GM19455 (cell line): ENCODE data around the gene TNRC6C.
A peak's percentile ranks its signal among the peaks of the same experiment; 100 is the strongest.
"Not testable (repeated sequence)": the region's sequence is repeated elsewhere in the genome, so short reads cannot be mapped to it uniquely, and the experiment has no call there.

Experiments used
- ATAC-seq: cut with Tn5 transposase; IDR thresholded peaks from one replicate; pipeline ENCODE4 v1.9.1; 2021; ENCODE audit not compliant: unreplicated experiment

Gene TNRC6C

DNA sequence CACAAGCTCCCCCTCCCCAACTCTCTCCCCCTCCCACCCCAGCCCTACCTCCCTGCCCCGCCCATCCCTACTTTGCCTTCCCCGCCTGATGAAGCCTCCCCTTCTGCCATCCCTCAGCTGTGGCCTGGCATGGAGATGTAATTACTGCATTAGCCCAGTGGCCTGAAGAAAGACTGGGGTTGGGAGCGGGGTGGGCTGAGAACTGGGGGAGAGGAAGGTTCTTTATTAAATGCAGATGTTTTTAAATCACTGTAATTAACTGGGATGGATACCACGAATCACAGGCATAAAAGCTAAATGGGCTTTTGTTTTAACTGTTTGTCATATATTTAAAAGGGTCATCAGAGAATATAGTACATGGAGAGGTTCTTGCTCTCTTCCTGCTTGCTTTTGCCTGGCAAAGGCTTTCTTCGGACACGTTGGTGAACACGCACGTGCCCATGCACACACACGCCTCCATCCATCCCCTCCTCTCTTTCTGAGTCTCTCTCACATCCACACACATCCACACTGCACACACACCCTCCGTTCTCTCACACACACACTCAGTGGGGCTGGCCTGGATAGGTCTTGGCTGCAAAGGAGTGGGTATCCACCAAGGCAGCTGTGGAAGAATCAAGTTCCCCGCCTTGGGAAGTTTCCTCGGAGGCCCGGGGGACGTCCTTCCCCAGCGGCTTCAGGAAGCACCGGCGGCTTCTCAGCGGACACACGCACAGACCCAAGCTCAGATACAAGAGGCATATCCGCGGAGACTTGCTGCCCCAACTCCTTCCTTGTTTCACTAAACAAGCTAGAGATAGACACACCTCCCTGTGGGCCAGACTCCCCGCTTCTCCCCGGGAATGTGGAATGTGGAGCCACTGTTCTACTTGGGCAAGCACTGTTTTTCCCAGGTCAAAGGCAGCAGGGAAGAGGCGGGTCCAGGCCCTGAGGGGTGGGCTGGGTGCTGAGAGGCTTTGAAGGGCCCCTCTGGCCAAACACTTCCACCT is 27.4 kb upstream of the TNRC6C start:
- ATAC-seq: no peak

GRCh38 chr17:77933777-77934398 is 24.6 kb upstream of the TNRC6C start:
- no peak for ATAC-seq

DNA sequence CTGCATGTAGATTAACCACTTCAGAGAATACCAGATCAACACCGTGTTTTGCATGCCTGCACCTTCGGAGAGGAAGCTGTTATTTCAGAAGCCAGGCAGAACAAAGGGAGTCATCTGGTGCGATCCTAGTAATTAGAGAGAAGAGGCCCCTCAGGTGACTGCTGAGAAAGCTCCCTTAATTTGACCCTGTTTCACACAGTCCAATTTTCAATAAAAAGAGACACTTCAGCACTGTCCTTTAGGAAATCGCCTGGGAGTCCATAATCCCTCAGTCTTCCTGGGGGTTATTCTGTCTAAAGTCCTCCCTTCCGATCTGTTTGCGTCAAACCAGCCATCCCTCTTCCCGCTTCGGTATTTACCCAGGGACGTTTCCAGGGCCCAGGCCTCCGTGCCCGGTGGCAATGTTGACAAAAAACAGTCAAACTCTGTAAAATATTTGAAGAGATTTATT is 23.4 kb upstream of the TNRC6C start:
- ATAC-seq: no peak

DNA sequence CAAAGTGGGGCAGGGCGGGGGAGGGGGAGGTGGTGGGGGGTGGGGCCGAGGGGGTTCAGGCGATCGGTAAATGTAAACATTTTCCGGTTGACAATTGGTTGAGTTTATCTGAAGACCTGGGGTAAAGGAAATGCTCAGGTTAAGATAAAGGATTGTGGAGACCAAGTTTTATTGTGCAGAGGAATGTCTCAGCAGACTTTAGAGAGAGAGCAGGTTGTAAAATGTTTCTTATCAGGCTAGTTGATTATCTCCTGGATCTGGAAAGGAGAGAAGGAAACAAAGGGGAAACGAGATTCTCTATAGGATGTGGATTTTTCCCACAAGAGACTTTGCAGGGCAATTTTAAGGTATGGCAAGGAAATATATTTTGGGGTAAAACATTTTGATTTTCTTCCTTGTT is 22.8 kb upstream of the TNRC6C start:
- not testable (repeated sequence) for ATAC-seq

DNA sequence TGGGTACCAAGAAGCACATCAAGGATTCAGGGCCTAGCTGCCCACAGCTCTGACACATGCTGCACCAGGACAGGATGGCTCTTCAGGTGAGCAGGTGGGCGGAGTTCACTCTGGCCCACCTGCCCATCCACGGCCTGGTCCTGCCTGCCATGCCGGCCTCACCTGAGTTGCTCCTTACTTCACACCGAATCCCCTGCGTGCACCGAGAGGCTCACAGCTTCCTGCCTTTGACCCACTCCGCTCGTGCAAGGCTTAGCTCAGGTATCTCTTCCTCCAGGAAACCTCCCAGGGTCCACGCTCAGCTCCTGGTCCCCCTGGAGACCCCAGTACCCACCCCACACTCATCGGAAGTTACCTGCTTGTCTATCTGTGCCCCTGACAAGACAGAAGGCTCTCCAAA is 21.6 kb upstream of the TNRC6C start:
- ATAC-seq: no peak

GRCh38 chr17:77941004-77941403 is 17.5 kb upstream of the TNRC6C start:
- no peak for ATAC-seq

GRCh38 chr17:77942112-77942988 is 16.2 kb upstream of the TNRC6C start:
- no peak for ATAC-seq

DNA sequence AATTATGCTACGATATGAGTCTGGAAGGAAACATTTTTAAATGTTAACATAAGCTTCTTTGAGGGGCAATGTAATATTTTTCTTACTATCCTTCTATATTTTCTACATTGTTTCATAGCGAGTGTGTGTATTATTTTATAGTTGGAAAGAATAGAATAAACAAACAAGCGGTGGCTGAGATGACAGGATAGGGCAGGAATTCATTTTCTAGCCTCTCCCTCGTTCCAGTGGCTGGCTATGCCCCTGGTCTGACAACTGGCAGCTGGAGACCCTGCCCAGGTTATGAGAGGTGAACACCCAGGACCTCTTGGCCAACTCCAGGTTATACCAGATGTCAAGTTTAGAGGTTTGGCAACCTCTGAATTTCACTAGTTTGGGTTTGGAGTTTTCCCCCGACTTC is 14.5 kb upstream of the TNRC6C start:
- ATAC-seq: no peak

DNA sequence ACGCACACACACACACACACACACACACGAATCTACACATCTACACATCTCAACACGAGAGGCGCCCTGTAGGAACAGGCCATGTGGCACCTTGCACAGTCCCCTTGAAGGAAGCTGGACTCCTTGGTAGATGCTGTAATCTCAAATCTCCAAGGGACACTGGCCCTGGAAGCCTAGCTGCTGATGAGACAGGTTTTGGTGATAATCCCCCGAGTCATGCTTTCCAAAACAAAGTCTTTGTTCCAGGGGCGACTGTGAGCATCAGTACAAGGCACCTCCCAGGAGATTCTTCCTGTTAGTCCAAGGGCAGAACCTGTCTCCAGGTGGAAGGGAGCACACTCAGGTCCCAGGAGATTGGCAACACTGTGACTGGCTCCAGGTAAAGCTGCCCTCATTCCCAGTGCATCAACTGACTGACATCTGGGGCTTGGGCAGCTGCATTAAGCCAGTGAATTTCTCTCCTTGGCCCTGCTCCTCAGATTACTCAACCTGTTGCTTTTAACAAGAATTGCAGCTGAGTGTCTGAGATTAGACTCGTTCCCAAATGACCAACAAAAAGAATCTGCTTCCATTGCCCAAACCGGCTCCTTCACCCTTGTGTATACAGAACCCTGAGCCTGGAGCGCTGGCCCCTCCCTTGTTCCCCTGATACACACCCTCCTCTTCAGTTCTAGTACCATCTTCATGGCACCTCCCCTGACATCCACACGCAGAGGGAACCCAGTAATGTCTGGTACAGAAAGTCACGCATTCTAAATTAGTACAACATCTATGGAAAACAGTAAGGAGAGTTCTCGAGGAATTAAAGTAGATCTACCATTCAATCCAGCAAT is 13.9 kb upstream of the TNRC6C start:
- ATAC-seq: no peak

DNA sequence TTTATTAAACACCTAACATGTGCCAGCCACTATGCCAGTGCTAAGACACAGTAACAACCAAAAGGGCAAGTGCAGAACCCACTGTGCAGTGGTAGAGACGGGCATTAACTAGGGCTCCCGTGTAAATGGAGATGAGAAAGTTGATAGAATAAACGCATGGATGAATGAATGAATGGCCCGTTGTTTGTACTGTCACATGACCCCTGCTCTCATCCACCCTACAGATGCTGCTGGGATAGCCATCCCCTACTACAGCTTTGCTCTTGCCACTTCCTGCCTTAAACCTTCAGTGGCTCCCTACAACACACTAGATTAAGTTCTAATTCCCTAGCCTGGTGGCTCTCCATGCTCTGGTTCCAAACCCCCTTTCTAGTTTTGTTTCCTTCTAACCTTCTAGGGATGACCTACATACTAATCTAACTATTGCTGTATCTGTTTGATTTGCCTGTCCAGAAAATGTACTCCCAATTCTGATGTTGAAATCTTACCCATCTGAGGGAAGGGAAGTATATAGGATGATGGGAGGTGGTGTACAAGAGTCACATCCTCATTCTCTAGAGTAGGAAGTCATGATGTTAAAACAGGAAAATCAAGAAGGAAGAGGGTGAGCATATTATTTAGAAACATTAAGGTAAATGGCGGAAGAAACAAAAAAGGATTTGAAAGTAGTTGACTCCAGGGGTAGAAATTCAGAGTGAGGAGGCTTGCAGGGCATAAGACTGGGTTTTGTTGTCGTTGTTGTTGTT is 11.4 kb upstream of the TNRC6C start:
- ATAC-seq: no peak

DNA sequence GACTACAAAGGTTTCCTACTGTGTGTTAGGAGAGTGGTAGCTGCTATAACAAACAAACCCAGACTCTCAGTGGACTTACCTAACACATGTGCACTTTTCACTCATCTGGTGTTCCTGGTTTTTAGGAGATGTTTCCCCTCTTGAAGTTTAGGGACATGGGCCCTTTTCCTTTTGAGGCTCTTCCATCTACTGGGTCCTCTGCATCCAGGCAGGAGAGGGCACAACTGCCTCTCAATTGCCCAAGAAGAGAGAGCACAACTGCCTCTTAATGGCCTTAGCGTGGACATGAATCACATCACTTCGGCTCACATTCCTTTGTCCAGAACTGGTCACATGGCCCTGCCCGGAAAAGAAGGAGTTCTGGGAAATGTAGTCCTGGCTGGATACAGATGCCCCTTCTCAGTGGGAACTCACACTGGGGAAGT is 9.8 kb upstream of the TNRC6C start:
- no peak for ATAC-seq

- ATAC-seq: no peak
Observed at GRCh38 chr17:77951123-77951522, 7.4 kb upstream of the TNRC6C start.

GRCh38 chr17:77952368-77952767 is 6.1 kb upstream of the TNRC6C start:
- ATAC-seq: no peak

DNA sequence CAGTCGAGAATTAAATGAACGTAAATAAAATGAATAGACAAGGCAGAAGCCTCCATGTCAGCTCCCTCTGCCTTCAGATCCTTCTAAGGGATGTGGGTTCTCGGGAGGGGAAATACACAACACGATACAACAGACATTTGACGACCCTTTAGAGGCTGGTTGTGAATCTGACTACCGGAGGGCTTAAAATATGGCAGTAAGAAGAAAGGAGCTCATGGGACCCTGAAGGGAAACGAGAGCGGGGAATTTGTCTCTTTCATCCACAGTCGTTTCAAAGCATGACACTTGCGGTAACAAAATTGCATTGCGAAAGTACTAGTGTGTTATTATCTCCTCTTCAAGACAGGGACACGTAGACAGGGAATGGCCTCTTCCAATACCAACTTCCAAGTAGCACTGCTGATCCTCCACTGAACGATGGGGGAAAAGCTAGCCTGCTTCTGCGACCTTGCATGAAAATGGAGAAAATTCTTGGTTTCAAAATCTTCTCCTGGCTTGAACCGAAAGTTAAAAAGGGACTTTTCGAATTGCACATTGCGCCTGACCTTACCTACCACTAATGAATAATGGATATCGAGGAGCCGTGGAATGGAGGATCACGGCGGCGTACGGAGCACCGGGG is 1.2 kb upstream of the TNRC6C start:
- ATAC-seq: no peak

GRCh38 chr17:77958716-77959125 is 218 bp downstream of the TNRC6C start:
- ATAC-seq: peak; percentile 22

DNA sequence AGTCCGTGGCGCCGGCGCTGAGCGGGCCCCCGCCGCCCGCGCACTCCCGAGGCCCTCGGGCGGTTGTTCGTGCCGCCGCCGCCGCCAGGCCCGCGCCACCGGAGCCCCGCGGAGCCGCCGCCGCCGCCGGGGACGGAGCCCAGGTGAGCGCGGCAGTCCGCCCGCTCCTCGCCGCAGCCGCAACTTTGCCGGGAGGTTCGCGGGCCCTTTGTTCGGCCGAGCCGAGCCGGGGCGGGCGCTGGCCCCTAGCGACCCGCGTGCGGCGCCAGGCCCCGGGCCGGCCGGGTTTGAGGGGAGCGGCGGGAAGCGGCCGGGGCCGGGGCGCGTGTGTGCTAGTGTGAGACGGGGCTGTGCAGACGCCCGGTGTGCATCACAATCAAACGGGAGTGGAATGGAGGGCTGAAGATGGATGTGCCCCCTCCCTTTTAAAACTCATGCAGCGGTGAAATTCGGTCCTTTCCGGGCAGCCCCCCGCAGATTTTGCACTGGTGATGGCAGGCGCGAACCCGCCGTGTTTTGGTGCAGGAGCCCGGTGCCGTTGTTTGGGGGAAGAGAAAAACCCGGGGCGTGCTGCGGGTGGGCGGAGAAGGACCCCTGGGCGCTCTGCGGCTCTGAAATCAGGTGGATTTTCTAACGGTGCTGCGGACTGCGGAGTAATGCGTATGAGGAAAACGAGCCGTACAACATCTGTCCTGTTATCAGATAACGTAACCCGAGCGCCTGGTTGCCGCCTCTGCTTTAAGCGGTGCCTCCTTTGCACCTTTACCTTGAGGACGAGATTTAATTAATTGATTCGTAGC is 823 bp downstream of the TNRC6C start:
- ATAC-seq: no peak

GRCh38 chr17:77959926-77960521 is 1.5 kb downstream of the TNRC6C start:
- ATAC-seq: no peak

- ATAC-seq: no peak
Observed at GRCh38 chr17:77961741-77962140, 3.2 kb downstream of the TNRC6C start.
